Keratinocyte (primary cell): ENCODE results near the gene FCSK. TPM values are rescaled to one million over a fixed set of nuclear protein-coding genes. Genes with fewer than 3 reads are reported as not detected.
"Not testable (repeated sequence)": the region's sequence is repeated elsewhere in the genome, so short reads cannot be mapped to it uniquely, and the experiment has no call there.

ENCODE experiments used
- DNase-seq: peaks from one replicate; pipeline ENCODE4 v3.0.0-alpha.2; 2011; ENCODE audit warnings: low read depth, missing footprints, low spot score
- FAIRE-seq: peaks from 2 replicates; lab custom pipeline; 2011; peaks lifted over from hg19 to GRCh38; lab: Jason Lieb, UNC
- H2AFZ ChIP-seq: 2 replicates; pipeline ENCODE4 v1.6.0; 2012; ENCODE audit warnings: low read length, control low read depth, inconsistent platforms; ENCODE audit not compliant: control insufficient read depth
- H3K27ac ChIP-seq: 2 replicates; pipeline ENCODE4 v1.5.1; 2011; ENCODE audit warnings: low read length; ENCODE audit not compliant: control insufficient read depth, insufficient read depth
- H3K27me3 ChIP-seq: 3 replicates; pipeline ENCODE4 v1.6.0; 2011; ENCODE audit warnings: low read length; ENCODE audit not compliant: control insufficient read depth, insufficient read depth; ENCODE audit errors: extremely low read depth
- H3K36me3 ChIP-seq, 2 experiments: 2 replicates in 1 of 2; 3 replicates in 1 of 2; pipeline ENCODE4 v1.5.1; 2011; ENCODE audit warnings: low read length in 2 of 2, mild to moderate bottlenecking in 1 of 2; ENCODE audit not compliant: control insufficient read depth in 2 of 2, insufficient read depth in 2 of 2; ENCODE audit errors: extremely low read depth in 1 of 2
- H3K4me1 ChIP-seq: 3 replicates; pipeline ENCODE4 v1.5.1; 2011; ENCODE audit warnings: low read length; ENCODE audit not compliant: control insufficient read depth, insufficient read depth; ENCODE audit errors: extremely low read depth
- H3K4me2 ChIP-seq: 3 replicates; pipeline ENCODE4 v1.6.0; 2011; ENCODE audit warnings: low read depth, low read length; ENCODE audit not compliant: control insufficient read depth, insufficient read depth; ENCODE audit errors: extremely low read depth
- H3K4me3 ChIP-seq, 3 experiments: fragments of 200-600 bp in 1 of 3; sonication (generic) in 1 of 3; 2 replicates in 2 of 3; 3 replicates in 1 of 3; pipeline ENCODE4 v1.5.1; 2011 to 2016; ENCODE audit warnings: low read length in 3 of 3, mild to moderate bottlenecking in 3 of 3, control low read depth in 2 of 3, inconsistent platforms in 1 of 3, low read depth in 1 of 3, mixed read lengths in 1 of 3, mixed run types in 1 of 3, moderate library complexity in 1 of 3; ENCODE audit not compliant: control insufficient read depth in 2 of 3, insufficient read depth in 2 of 3; ENCODE audit errors: extremely low read depth in 1 of 3
- H3K79me2 ChIP-seq: 2 replicates; pipeline ENCODE4 v1.6.0; 2012; ENCODE audit warnings: low read length; ENCODE audit not compliant: control insufficient read depth, insufficient read depth
- H3K9ac ChIP-seq: 3 replicates; pipeline ENCODE4 v1.6.0; 2011; ENCODE audit warnings: low read length; ENCODE audit not compliant: control insufficient read depth, insufficient read depth; ENCODE audit errors: extremely low read depth
- H3K9me1 ChIP-seq: 3 replicates; pipeline ENCODE4 v1.6.0; 2011; ENCODE audit warnings: low read length; ENCODE audit not compliant: control insufficient read depth, insufficient read depth; ENCODE audit errors: extremely low read depth
- H3K9me3 ChIP-seq: 2 replicates; pipeline ENCODE4 v1.5.1; 2012; ENCODE audit warnings: low read depth, low read length; ENCODE audit not compliant: control insufficient read depth
- H4K20me1 ChIP-seq: 3 replicates; pipeline ENCODE4 v1.6.0; 2011; ENCODE audit warnings: low read length; ENCODE audit not compliant: control insufficient read depth, insufficient read depth; ENCODE audit errors: extremely low read depth
- EZH2 ChIP-seq: IDR thresholded peaks from one replicate; pipeline ENCODE4 v1.6.1; 2012; ENCODE audit warnings: inconsistent platforms, mild to moderate bottlenecking, low read length, moderate library complexity
- dilution Hi-C: fragments of 300-500 bp; cut with MboI; formaldehyde crosslinking; loops from one replicate; pipeline ENCODE4 v1.7.0; 2020; ENCODE audit warnings: low sequenced_read_pairs; ENCODE audit not compliant: extremely low pct_ligation_motif_present
- polyA plus RNA-seq, 5 experiments: library from polyadenylated mRNA; depleted of rRNA in 3 of 5; stranded (reverse) in 3 of 5; stranded (forward) in 1 of 5; unstranded in 1 of 5; fragments of >200 nt; gene quantifications; 1 replicate in 1 of 5; 2 replicates in 3 of 5; 3 replicates in 1 of 5; pipeline versions ENCODE4 v1.2.1 to v1.2.3, GENCODE V29; 2011 to 2012; ENCODE audit warnings: missing spikeins in 2 of 5, low read depth in 1 of 5, low replicate concordance in 1 of 5
- TF ChIP-seq, protein P1 (sequence below), 3 experiments: IDR thresholded peaks in 1 of 3; conservative IDR thresholded peaks in 1 of 3; optimal IDR thresholded peaks in 1 of 3; 2 replicates in 2 of 3; 3 replicates in 1 of 3; pipeline versions ENCODE3 to v1.5.1; 2011; ENCODE audit warnings: low read length in 3 of 3, mild to moderate bottlenecking in 3 of 3, moderate library complexity in 2 of 3, control low read depth in 1 of 3, inconsistent platforms in 1 of 3; ENCODE audit not compliant: insufficient read depth in 2 of 3; ENCODE audit errors: extremely low read depth in 1 of 3

The FCSK gene
- polyA plus RNA-seq, 1 donor (not counting 4 experiments of a cell fraction or from before 2014, with no cell fraction given) = 6.5 TPM

DNA sequence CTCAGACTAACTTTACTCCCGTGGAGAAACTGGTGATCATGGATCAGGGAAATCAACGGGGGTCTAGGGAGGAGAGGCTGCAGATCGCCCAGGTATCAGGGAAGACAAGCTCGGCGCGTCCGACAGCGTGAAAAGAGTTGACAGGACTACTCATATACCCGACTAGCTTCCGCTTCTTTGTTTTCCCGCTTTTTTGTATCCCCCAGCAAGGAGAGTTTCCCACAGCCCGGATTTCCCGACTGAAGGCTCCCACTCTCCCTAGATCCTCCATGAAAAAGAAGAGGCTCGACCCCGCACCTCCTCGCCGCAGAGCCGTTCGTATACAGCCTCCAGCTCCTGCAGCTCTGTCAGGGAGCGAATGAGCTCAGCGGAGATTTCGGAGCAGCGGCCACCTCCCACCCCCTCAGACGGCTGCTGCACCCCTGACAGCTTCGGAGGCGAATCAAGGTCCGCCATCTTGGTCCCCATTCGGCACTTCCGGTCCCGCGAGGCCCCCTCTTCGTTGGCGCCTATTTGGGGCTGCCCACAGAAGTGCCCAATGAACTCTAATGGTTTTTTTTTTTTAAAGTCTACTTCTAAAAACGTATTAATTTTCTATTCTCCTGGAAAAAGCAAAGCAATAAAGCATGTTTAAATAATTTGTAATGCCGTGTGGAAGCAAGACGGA, 68.8 kb downstream of the FCSK start, which contains the start of gene COG4:
Gene COG4, minus strand, starts transcription at position 479 of the 667 bp plus-strand sequence. Its CDS starts 11 bp downstream, at position 468.
- Histone ChIP-seq H3K79me2 (peaks cover 66% of the 10 kb centered on the region), H3K27me3 (no peaks in the 10 kb centered on the region), H3K4me1 (peaks cover 26% of the 10 kb centered on the region), H3K9ac (peak within 1 kb of the TSS; percentile 97), H3K9me3 (no peaks in the 10 kb centered on the region), H3K9me1 (no peaks in the 10 kb centered on the region), H4K20me1 (peaks cover 8% of the 10 kb centered on the region), H3K27ac (peak within 1 kb of the TSS; percentile 92), H3K36me3 (peaks cover 2 to 16% of the 10 kb centered on the region in 2 experiments), H3K4me2 (peak within 1 kb of the TSS; percentile 94), H3K4me3 (peak within 1 kb of the TSS; percentile 86 to 96 (median 94)), H2AFZ (peak within 1 kb of the TSS; percentile 97)
- TF ChIP-seq, protein P1, sequence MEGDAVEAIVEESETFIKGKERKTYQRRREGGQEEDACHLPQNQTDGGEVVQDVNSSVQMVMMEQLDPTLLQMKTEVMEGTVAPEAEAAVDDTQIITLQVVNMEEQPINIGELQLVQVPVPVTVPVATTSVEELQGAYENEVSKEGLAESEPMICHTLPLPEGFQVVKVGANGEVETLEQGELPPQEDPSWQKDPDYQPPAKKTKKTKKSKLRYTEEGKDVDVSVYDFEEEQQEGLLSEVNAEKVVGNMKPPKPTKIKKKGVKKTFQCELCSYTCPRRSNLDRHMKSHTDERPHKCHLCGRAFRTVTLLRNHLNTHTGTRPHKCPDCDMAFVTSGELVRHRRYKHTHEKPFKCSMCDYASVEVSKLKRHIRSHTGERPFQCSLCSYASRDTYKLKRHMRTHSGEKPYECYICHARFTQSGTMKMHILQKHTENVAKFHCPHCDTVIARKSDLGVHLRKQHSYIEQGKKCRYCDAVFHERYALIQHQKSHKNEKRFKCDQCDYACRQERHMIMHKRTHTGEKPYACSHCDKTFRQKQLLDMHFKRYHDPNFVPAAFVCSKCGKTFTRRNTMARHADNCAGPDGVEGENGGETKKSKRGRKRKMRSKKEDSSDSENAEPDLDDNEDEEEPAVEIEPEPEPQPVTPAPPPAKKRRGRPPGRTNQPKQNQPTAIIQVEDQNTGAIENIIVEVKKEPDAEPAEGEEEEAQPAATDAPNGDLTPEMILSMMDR (optimal IDR thresholded peaks at IDR 0.05 in 1 of 3, IDR thresholded peaks at IDR 0.05 in 1 of 3, conservative IDR thresholded peaks at IDR 0.05 in 1 of 3; ENCODE audit: extremely low read depth in 1 of 3, insufficient read depth in 2 of 3, low read length in 3 of 3) = no peak
- TF ChIP-seq EZH2 = no peak
- DNase-seq = peak; percentile 32
- no peak for FAIRE-seq
- dilution Hi-C loops = no loop called here

DNA sequence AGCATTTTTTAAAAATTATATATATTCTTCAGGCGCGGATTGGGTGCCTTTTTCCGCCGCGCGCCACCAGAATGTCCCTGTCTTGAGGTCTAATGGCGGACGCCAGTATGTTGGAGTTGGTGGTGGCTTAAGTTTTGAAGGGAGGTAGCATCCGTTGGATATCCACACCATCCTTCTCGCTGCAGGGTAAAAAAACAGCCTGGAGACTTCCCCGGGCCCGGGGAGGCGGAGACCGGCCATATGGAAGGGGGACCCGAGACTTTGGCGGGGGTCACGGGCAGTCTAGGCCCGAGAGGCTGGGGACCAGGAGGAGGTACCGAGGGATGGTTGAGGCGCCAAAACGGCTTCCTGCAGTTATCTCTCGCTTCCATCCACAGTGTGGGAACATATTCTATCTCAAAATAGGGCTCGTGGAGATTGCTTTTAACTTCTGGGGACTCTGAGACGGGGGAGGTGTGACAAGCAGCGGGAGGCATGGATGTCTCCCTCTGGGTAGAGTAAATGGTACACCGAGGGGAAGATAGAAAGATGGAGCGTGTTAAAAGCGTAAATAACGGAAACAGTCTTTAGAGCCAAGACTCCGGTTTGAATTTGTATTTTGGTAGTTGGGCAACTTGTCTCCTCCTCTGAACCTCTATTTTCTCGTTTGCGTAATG, 69.5 kb downstream of the FCSK start, which contains the start of gene SF3B3:
Gene SF3B3, plus strand, starts transcription at position 74 of the 656 bp plus-strand sequence. CDS start 2,841 bp downstream, outside the sequence.
- peak within 1 kb of the TSS; percentile 94 for H3K4me2 ChIP-seq
- H3K9me1 ChIP-seq = no peaks in the 10 kb centered on the region
- TF ChIP-seq, protein P1 (optimal IDR thresholded peaks at IDR 0.05 in 1 of 3, IDR thresholded peaks at IDR 0.05 in 1 of 3, conservative IDR thresholded peaks at IDR 0.05 in 1 of 3; ENCODE audit: extremely low read depth in 1 of 3, insufficient read depth in 2 of 3, low read length in 3 of 3) = no peak
- no peak for TF ChIP-seq EZH2
- no peaks in the 10 kb centered on the region for H3K9me3 ChIP-seq
- dilution Hi-C loops = no loop called here
- no peaks in the 10 kb centered on the region for H3K27me3 ChIP-seq
- peak within 1 kb of the TSS; percentile 86 to 96 (median 94) for H3K4me3 ChIP-seq
- H3K27ac ChIP-seq = peak within 1 kb of the TSS; percentile 92
- peak within 1 kb of the TSS; percentile 97 for H3K9ac ChIP-seq
- H2AFZ ChIP-seq = peak within 1 kb of the TSS; percentile 97
- peaks cover 30% of the 10 kb centered on the region for H3K4me1 ChIP-seq
- H3K79me2 ChIP-seq = peaks cover 72% of the 10 kb centered on the region
- peaks cover 10% of the 10 kb centered on the region for H4K20me1 ChIP-seq
- DNase-seq = no peak
- no peak for FAIRE-seq
- peaks cover 2 to 18% of the 10 kb centered on the region in 2 experiments for H3K36me3 ChIP-seq

DNA sequence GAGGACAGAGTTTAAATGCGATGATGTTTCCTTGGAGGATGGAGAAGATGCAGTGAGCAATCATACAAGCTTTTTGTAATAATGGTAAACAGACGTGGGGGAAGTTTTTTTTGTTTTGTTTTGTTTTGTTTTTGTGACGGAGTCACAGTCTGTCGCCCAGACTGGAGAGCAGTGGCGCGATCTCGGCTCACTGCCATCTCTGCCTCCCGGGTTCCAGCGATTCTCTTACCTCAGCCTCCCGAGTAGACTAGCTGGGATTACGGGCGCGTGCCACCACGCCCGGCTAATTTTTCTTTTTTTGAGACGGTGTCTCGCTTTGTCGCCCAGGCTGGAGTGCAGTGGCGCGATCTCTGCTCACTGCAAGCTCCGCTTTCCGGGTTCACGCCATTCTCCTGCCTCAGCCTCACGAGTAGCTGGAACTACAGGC, 70.0 kb downstream of the FCSK start:
- peak overlapping the region; percentile 97 for H3K9ac ChIP-seq
- dilution Hi-C loops, FAIRE-seq, H3K9me1 ChIP-seq, DNase-seq, H3K9me3 ChIP-seq, H3K27me3 ChIP-seq: not testable (repeated sequence)
- H3K4me3 ChIP-seq = peak overlapping the region; percentile 86 to 96 (median 94)
- H3K27ac ChIP-seq = peak overlapping the region; percentile 92
- H3K36me3 ChIP-seq = peaks cover 2 to 22% of the 10 kb centered on the region in 2 experiments
- H3K4me1 ChIP-seq = peaks cover 35% of the 10 kb centered on the region
- peaks cover 78% of the 10 kb centered on the region for H3K79me2 ChIP-seq
- peaks cover 13% of the 10 kb centered on the region for H4K20me1 ChIP-seq
- peak overlapping the region; percentile 87 for H2AFZ ChIP-seq
- H3K4me2 ChIP-seq = peak overlapping the region; percentile 94
